IPS DF 19.7 (cell line): ENCODE data around the gene GADD45B.
"Not testable (repeated sequence)": the region's sequence is repeated elsewhere in the genome, so short reads cannot be mapped to it uniquely, and the experiment has no call there.

Experiments used
- DNase-seq: peaks from one replicate; pipeline ENCODE4 v3.0.0-alpha.2; 2013; ENCODE audit warnings: low read depth, low spot score

Gene GADD45B

GRCh38 chr19:2443785-2444182, 32.1 kb upstream of the GADD45B start:
- DNase-seq, result no peak

- DNase-seq, result no peak
These were observed 31.5 kb upstream of the GADD45B start for GRCh38 chr19:2444251-2445002.

- DNase-seq, result no peak
These were observed 29.5 kb upstream of the GADD45B start for GRCh38 chr19:2446381-2446780.

- DNase-seq, result no peak
These were observed 26.9 kb upstream of the GADD45B start for GRCh38 chr19:2449019-2449418.

- no peak for DNase-seq
These were observed 24.8 kb upstream of the GADD45B start for GRCh38 chr19:2451138-2451537.

GRCh38 chr19:2451741-2452140, 24.2 kb upstream of the GADD45B start:
- DNase-seq, result no peak

- no peak for DNase-seq
These were observed 22.4 kb upstream of the GADD45B start for GRCh38 chr19:2453431-2454025.

GRCh38 chr19:2454199-2454961, 21.5 kb upstream of the GADD45B start:
- DNase-seq, result no peak

- no peak for DNase-seq
These were observed 20.7 kb upstream of the GADD45B start for GRCh38 chr19:2454962-2455850.

- no peak for DNase-seq
These were observed 19.9 kb upstream of the GADD45B start for GRCh38 chr19:2455851-2456570.

- no peak for DNase-seq
These were observed 18.4 kb upstream of the GADD45B start for GRCh38 chr19:2457394-2458037.

GRCh38 chr19:2458054-2458453, 17.9 kb upstream of the GADD45B start:
- no peak for DNase-seq

- DNase-seq, result not testable (repeated sequence)
These were observed 17.2 kb upstream of the GADD45B start for GRCh38 chr19:2458776-2459175.

GRCh38 chr19:2460245-2460644, 15.7 kb upstream of the GADD45B start:
- DNase-seq, result no peak

GRCh38 chr19:2461751-2462634, 13.9 kb upstream of the GADD45B start:
- DNase-seq, result no peak

GRCh38 chr19:2462635-2463421, 13.1 kb upstream of the GADD45B start:
- peak; percentile 98 for DNase-seq

GRCh38 chr19:2463694-2464093, 12.2 kb upstream of the GADD45B start:
- DNase-seq, result not testable (repeated sequence)

- no peak for DNase-seq
These were observed 11.5 kb upstream of the GADD45B start for GRCh38 chr19:2464389-2464788.

GRCh38 chr19:2468596-2468995, 7.3 kb upstream of the GADD45B start:
- DNase-seq, result no peak
